Spleen (tissue), 11 donors: ENCODE data around the gene FBLN2. TPM values are rescaled to one million over a fixed set of nuclear protein-coding genes. Genes with fewer than 3 reads are reported as not detected.

Experiments used
- DNase-seq: peaks from one replicate; pipeline ENCODE4 v3.0.0-alpha.2; 2020
- H3K27ac ChIP-seq, 8 donors: fragments of 200-600 bp; sonication (generic) in 7 of 8; 1 replicate in 4 of 8; 2 replicates in 4 of 8; pipeline versions ENCODE4 v1.5.0 to v1.8.0; 2016 to 2021; ENCODE audit warnings: inconsistent platforms in 4 of 8, mild to moderate bottlenecking in 4 of 8, moderate library complexity in 1 of 8
- H3K27me3 ChIP-seq, 7 donors: fragments of 200-600 bp; sonication (generic) in 6 of 7; replicated peaks in 1 of 7; 1 replicate in 4 of 7; 2 replicates in 3 of 7; pipeline versions ENCODE4 v1.5.0 to v1.8.0; 2016 to 2021; ENCODE audit warnings: inconsistent platforms in 3 of 7, mild to moderate bottlenecking in 1 of 7
- H3K36me3 ChIP-seq, 6 donors: fragments of 200-600 bp; sonication (generic) in 5 of 6; 1 replicate in 4 of 6; 2 replicates in 2 of 6; pipeline versions ENCODE4 v1.5.0 to v1.8.0; 2016 to 2021; ENCODE audit warnings: inconsistent platforms in 2 of 6
- H3K4me1 ChIP-seq, 6 donors: fragments of 200-600 bp; sonication (generic) in 5 of 6; 1 replicate in 3 of 6; 2 replicates in 3 of 6; pipeline versions ENCODE4 v1.5.0 to v1.8.0; 2016 to 2021; ENCODE audit warnings: inconsistent platforms in 3 of 6
- H3K4me3 ChIP-seq, 8 donors: fragments of 200-600 bp; sonication (generic) in 7 of 8; 1 replicate in 4 of 8; 2 replicates in 4 of 8; pipeline versions ENCODE4 v1.5.0 to v1.8.0; 2016 to 2021; ENCODE audit warnings: inconsistent platforms in 4 of 8, mild to moderate bottlenecking in 4 of 8, moderate library complexity in 2 of 8
- H3K9me3 ChIP-seq, 8 donors: fragments of 200-600 bp; sonication (generic) in 7 of 8; 1 replicate in 4 of 8; 2 replicates in 4 of 8; pipeline versions ENCODE4 v1.5.0 to v1.8.0; 2016 to 2021; ENCODE audit warnings: inconsistent platforms in 4 of 8
- POLR2A ChIP-seq, 3 donors: fragments of 450-650 bp; IDR thresholded peaks; one replicate each; pipeline ENCODE4 v1.5.1; 2017; ENCODE audit warnings: antibody characterized with exemption in 3 of 3, mild to moderate bottlenecking in 1 of 3
- POLR2AphosphoS5 ChIP-seq, 3 donors: sonication (generic); formaldehyde crosslinking; IDR thresholded peaks; one replicate each; pipeline ENCODE4 v1.5.1; 2017; ENCODE audit warnings: antibody characterized with exemption in 3 of 3
- WGBS, 5 donors: extraction: QIAGEN DNeasy Blood & Tissue Kit in 3 of 5; methylation state at CpG; one replicate each; pipeline versions ENCODE4 v1.1.5 to v1.1.7; 2013 to 2018; 5-methylcytosine and 5-hydroxymethylcytosine counted together
- intact Hi-C: fragments of 100-400 bp; cut with DNase I; formaldehyde crosslinking; loops from one replicate; pipeline ENCODE4 v1.15.0; 2023; ENCODE audit warnings: low total_unique reads
- polyA plus RNA-seq, 3 donors: library from polyadenylated mRNA; stranded (reverse); fragments of 200-250 nt; gene quantifications; one replicate each; pipeline ENCODE4 v1.2.1, GENCODE V29; 2013
- total RNA-seq, 7 donors: library from RNA; depleted of rRNA in 3 of 7; stranded (reverse); fragments of >200 nt in 3 of 7; fragmentation: NEBNext Ultra II Directional in 4 of 7; extraction: Animal tissue kit (Norgen Biotek cat#: 25700) in 4 of 7; gene quantifications; one replicate each; pipeline versions ENCODE4 v1.1.0 to v1.2.1, GENCODE V29; 2016 to 2021
- TF ChIP-seq, protein P1 (sequence below), 11 experiments: fragments of 200-600 bp in 7 of 11; fragments of 450-650 bp in 4 of 11; sonication (generic) in 4 of 11; IDR thresholded peaks in 8 of 11; conservative IDR thresholded peaks in 3 of 11; 1 replicate in 7 of 11; 2 replicates in 4 of 11; pipeline versions ENCODE4 v1.4.0 to v1.8.0; 2016 to 2021; ENCODE audit warnings: antibody characterized with exemption in 11 of 11, inconsistent platforms in 4 of 11, mild to moderate bottlenecking in 1 of 11
- donor health status: healthy with polysubstance abuse.
- donor health status: DM: no; HTN: no; CAD: no; lungs with moderate emphysema.
- donor health status: DM: no; HTN: no; CAD: no.
- donor health status: Bipolar disorder and iron deficiency.
- donor health status: healthy.
- donor health status: DM: no; HTN: no; CAD: no.
- donor health status: DM: yes; HTN: yes; CAD: no.

Gene FBLN2
- total and polyA plus RNA-seq, 10 donors = 6.1 to 28.2 (median 12.5) TPM

DNA sequence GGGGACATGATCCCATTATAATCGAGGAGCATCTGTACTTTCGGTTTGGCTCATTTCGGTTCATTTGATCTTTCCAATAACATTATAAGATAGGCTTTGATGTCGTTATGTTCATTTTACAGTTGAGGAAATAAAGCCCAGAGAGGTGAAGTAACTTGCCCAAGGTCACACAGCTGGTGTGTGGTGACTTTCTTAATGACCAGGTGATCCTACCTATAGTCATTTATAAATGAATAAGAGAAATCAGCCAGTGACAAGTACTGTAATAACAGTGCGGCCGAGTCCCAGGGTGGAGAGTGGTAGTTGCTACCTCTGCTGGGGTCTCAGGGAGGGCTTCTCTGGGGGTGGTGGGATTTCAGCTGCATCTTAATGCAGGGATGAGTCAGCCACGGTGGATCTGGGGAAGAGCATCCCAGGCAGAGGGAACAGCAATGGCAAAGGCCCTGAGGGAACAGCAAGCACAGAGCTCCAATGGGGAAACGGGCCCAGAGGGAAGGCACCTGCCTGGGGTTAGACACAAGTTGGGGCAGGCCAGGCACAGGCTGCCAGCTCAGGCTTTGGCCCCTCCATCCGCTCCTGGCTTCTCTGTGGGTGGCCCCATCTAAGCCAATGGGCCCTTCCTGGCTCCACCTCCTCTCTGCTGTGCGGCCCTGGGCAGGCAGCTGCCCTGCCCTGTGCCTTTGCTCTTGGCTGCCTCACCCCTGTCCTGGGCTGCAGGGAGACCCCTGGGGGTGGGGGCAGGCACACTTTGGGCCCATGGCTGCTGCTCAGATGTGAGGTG lies 1.1 kb upstream of the FBLN2 start:
- H3K4me1 ChIP-seq = peaks cover 0 to 52% (median 22%) of the 10 kb centered on the region in 6 donors
- WGBS, 5 donors = 83 to 97% (median 90%) methylated on average over 10 of the region's 10 CpGs
- H3K4me3 ChIP-seq = no peak overlapping the region
- no peak for DNase-seq
- H3K27me3 ChIP-seq = peaks cover 0 to 77% (median 18%) of the 10 kb centered on the region in 7 donors
- intact Hi-C loops = no loop called here
- TF ChIP-seq, protein P1, sequence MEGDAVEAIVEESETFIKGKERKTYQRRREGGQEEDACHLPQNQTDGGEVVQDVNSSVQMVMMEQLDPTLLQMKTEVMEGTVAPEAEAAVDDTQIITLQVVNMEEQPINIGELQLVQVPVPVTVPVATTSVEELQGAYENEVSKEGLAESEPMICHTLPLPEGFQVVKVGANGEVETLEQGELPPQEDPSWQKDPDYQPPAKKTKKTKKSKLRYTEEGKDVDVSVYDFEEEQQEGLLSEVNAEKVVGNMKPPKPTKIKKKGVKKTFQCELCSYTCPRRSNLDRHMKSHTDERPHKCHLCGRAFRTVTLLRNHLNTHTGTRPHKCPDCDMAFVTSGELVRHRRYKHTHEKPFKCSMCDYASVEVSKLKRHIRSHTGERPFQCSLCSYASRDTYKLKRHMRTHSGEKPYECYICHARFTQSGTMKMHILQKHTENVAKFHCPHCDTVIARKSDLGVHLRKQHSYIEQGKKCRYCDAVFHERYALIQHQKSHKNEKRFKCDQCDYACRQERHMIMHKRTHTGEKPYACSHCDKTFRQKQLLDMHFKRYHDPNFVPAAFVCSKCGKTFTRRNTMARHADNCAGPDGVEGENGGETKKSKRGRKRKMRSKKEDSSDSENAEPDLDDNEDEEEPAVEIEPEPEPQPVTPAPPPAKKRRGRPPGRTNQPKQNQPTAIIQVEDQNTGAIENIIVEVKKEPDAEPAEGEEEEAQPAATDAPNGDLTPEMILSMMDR (IDR thresholded peaks at IDR 0.05 in 8 of 11, conservative IDR thresholded peaks at IDR 0.05 in 3 of 11) = no peak
- TF ChIP-seq POLR2AphosphoS5 (IDR thresholded peaks at IDR 0.05) (no peak), POLR2A (IDR thresholded peaks at IDR 0.05) (no peak)
- no peaks in the 10 kb centered on the region for H3K36me3 ChIP-seq
- H3K9me3 ChIP-seq = no peaks in the 10 kb centered on the region
- no peak overlapping the region for H3K27ac ChIP-seq

DNA sequence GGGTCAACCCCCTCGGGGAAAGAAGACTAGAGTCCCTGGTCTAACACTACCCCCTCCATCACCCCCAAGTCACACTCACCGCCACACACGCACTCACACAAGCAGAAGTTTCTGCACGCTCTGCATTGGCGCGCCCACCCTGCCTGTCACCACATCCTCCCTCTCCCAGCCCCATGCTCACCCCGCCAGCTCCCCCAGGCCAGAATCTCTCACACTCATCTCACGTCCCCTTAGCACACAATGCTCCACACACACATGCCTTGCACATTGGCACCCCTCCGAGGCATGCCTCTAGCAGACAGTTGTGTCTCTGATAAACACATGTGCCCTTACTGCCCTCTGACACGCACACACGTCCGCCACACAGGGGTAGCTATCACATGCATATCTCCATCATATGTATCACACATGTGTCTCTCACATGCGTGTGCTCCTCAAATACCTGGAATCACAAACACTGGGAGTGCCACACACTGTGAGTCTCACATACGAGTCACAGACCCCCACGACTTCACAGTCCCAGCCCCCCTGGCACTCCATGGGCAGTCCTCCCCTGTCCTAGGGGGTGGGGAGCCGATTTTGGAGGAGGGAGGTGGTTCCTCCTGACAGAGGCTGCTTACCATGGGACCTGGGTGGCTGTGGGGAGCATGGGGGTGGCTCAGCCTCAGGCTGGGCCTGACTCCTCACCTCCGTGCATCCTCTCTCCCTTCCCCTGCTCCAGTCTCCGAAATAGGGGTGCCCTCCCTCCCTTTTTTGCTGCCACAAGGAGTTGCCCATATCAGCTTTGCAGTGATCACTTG lies 898 bp downstream of the FBLN2 start:
- Histone ChIP-seq H3K9me3 (no peaks in the 10 kb centered on the region), H3K27me3 (peaks cover 0 to 79% (median 18%) of the 10 kb centered on the region in 7 donors), H3K27ac (peak overlapping the region in 5 of 8 donors; percentile 9 to 70 (median 68)), H3K4me3 (peak overlapping the region in 5 of 8 donors; percentile 22 to 70 (median 37)), H3K4me1 (peaks cover 0 to 60% (median 29%) of the 10 kb centered on the region in 6 donors), H3K36me3 (no peaks in the 10 kb centered on the region)
- TF ChIP-seq POLR2AphosphoS5 (IDR thresholded peaks at IDR 0.05) (no peak), POLR2A (IDR thresholded peaks at IDR 0.05) (no peak)
- TF ChIP-seq, protein P1 (IDR thresholded peaks at IDR 0.05 in 8 of 11, conservative IDR thresholded peaks at IDR 0.05 in 3 of 11) = no peak
- peak; percentile 82 for DNase-seq
- WGBS, 5 donors = 41 to 67% (median 55%) methylated on average over 16 to 18 of the region's 18 CpGs
- intact Hi-C loops = no loop called here

DNA sequence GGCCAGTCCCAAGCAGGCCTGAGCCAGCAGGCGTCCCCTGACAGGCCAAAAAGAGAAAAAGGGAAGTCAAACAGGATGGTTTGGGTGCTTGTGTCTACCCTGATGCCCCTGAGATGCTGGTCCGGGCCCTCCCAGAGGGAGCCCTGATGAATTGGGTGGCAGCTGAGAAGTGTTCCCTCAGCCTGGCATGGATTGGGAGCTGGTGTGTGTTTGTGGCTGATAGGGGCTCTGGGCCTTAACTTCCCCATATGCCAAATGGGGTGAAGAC lies 1.4 kb downstream of the FBLN2 start:
- TF ChIP-seq POLR2AphosphoS5 (IDR thresholded peaks at IDR 0.05) (no peak), POLR2A (IDR thresholded peaks at IDR 0.05) (no peak)
- TF ChIP-seq, protein P1 (IDR thresholded peaks at IDR 0.05 in 8 of 11, conservative IDR thresholded peaks at IDR 0.05 in 3 of 11) = no peak
- H3K4me3 ChIP-seq = peak overlapping the region in 1 of 8 donors; percentile 70
- intact Hi-C loops = no loop called here
- no peak for DNase-seq
- WGBS, 5 donors = 31 to 49% (median 35%) methylated on average over 2 of the region's 2 CpGs
- H3K27ac ChIP-seq = peak overlapping the region in 4 of 8 donors; percentile 36 to 70 (median 69)
- H3K9me3 ChIP-seq = no peaks in the 10 kb centered on the region
- peaks cover 0 to 56% (median 29%) of the 10 kb centered on the region in 6 donors for H3K4me1 ChIP-seq
- peaks cover 0 to 79% (median 18%) of the 10 kb centered on the region in 7 donors for H3K27me3 ChIP-seq
- H3K36me3 ChIP-seq = no peaks in the 10 kb centered on the region
